NB4 (cell line): Measurements from ENCODE around the gene MYO1E.
A peak's percentile ranks its signal among the peaks of the same experiment; 100 is the strongest.
"Not testable (repeated sequence)": the region's sequence is repeated elsewhere in the genome, so short reads cannot be mapped to it uniquely, and the experiment has no call there.

ENCODE experiments used
- DNase-seq: peaks from one replicate; pipeline ENCODE4 v3.0.0; 2010; ENCODE audit warnings: low read depth
- H3K4me3 ChIP-seq: one replicate; pipeline ENCODE4 v1.5.1; 2011; ENCODE audit warnings: mild to moderate bottlenecking, low read depth, low read length, moderate library complexity
- MYC ChIP-seq: IDR thresholded peaks from 2 replicates; pipeline ENCODE4 v1.6.1; 2011; ENCODE audit warnings: low read depth, low read length
- POLR2A ChIP-seq: IDR thresholded peaks from 2 replicates; pipeline ENCODE4 v1.6.1; 2011; ENCODE audit warnings: mild to moderate bottlenecking; ENCODE audit not compliant: insufficient read length; ENCODE audit errors: extremely low read depth
- TF ChIP-seq, protein P1 (sequence below): IDR thresholded peaks from 2 replicates; pipeline ENCODE4 v1.6.1; 2011; ENCODE audit warnings: low read depth, low read length
- TF ChIP-seq, protein P2 (sequence below): IDR thresholded peaks from one replicate; pipeline ENCODE4 v1.5.1; 2012; ENCODE audit warnings: low read depth, low read length

Gene MYO1E

GRCh38 chr15:59401824-59402569 lies 29.3 kb upstream of the MYO1E start:
- TF ChIP-seq, protein P1, sequence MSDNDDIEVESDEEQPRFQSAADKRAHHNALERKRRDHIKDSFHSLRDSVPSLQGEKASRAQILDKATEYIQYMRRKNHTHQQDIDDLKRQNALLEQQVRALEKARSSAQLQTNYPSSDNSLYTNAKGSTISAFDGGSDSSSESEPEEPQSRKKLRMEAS, result no peak
- TF ChIP-seq, protein P2, sequence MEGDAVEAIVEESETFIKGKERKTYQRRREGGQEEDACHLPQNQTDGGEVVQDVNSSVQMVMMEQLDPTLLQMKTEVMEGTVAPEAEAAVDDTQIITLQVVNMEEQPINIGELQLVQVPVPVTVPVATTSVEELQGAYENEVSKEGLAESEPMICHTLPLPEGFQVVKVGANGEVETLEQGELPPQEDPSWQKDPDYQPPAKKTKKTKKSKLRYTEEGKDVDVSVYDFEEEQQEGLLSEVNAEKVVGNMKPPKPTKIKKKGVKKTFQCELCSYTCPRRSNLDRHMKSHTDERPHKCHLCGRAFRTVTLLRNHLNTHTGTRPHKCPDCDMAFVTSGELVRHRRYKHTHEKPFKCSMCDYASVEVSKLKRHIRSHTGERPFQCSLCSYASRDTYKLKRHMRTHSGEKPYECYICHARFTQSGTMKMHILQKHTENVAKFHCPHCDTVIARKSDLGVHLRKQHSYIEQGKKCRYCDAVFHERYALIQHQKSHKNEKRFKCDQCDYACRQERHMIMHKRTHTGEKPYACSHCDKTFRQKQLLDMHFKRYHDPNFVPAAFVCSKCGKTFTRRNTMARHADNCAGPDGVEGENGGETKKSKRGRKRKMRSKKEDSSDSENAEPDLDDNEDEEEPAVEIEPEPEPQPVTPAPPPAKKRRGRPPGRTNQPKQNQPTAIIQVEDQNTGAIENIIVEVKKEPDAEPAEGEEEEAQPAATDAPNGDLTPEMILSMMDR, result no peak
- TF ChIP-seq MYC (no peak), POLR2A (no peak)
- no peak for DNase-seq
- no peak overlapping the region for H3K4me3 ChIP-seq

DNA sequence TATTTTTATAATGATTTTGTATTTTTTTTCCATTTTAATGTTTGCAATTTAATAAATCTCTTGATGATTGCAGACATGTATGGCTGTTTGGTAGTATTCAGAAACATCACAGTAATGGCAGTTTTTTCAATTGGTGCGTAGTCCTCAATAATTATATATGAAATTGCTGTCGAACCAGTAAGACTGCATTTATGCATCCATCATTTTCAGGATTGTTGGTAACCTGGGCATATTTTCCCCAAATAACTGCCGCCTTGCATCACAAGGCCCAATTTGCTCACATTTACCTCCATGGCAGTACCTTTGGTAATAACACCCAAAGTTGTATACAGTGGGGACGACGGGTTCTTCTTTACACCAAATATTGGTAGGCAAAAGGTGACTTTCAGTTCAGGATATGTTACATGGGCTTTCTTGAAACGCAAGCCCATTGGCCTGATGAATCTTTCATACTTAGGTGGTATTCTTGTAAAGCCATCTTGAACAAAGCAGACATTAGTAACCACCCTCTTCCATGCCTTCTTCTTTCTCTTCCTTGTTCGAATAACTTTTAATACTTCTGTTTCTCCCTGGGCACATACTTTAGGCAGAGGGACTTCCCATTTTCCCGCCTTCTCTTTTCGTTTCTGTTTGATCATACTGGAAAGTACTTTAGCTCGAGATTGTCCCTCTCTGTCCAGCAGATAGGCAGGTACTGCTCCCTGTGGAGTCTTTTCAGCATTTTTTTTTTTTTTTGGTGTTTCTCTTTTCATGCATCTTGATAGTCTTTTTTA lies 28.6 kb upstream of the MYO1E start:
- not testable (repeated sequence) for DNase-seq, H3K4me3 ChIP-seq

- TF ChIP-seq MYC, result no peak
- TF ChIP-seq, protein P2, result no peak
- TF ChIP-seq, protein P1, result no peak
- no peak for TF ChIP-seq POLR2A
- DNase-seq, result no peak
- no peak overlapping the region for H3K4me3 ChIP-seq
Observed at GRCh38 chr15:59400103-59400813, 27.6 kb upstream of the MYO1E start.

DNA sequence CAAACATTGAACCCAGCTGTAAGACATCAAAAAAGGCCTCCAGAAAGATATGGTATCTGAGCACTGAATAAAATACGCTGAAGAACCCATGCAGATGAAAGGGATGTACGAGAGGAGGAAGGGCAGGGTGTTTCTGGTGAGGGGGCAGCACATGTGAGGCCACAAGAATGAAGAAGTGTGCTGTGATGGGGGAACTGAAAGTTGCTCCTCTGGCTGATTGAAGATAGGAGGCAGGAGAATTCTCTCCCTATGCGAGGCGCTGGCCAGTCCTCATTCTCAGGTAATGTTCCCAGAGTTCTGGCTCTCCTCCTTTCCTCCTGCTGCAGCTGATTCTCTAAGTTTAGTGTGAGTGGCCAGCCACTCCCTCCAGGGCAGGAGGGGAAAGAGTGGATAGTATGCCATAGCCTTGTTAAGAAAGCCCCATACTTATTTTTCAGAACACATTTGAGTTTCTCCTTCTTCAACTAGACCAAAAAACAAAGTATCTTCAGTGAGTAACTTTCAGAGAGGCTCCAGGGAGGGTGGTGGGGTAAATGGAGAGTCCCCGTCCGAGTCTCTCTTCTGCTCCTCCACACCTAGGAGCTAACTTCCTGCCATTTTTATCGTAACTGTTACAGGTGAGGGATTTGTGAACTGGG lies 26.9 kb upstream of the MYO1E start:
- TF ChIP-seq, protein P1, result peak; percentile 21; the same call in 1 of the 2 replicates
- TF ChIP-seq MYC, result no peak
- no peak overlapping the region for H3K4me3 ChIP-seq
- peak; percentile 68 for DNase-seq

DNA sequence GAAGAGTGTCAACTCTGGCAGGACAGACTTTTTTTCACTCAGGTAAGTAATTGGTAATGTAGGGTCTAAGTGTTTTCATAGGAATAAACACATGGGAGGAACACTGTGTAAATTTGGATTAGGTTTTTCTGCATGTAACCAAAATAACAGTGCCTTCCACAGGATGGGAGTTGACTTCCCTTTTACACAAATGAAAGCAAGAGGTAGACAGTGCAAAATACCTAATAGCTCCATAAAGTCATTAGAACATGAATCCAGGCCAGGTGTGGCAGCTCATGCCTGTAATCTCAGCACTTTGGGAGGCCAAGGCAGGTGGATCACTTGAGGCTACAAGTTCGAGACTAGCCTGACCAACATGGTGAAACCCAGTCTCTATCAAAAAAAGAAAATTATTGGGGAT lies 25.5 kb upstream of the MYO1E start:
- no peak for DNase-seq
- TF ChIP-seq, protein P1, result no peak
- TF ChIP-seq POLR2A, result no peak
- no peak for TF ChIP-seq MYC
- TF ChIP-seq, protein P2, result no peak
- no peak overlapping the region for H3K4me3 ChIP-seq

GRCh38 chr15:59396679-59397078 lies 24.0 kb upstream of the MYO1E start:
- no peak overlapping the region for H3K4me3 ChIP-seq
- TF ChIP-seq MYC, result no peak
- TF ChIP-seq, protein P1, result no peak
- no peak for TF ChIP-seq POLR2A
- TF ChIP-seq, protein P2, result no peak
- no peak for DNase-seq
